HFFc6 (cell line): ENCODE measurements around the gene FCAMR. TPM values are rescaled to one million over a fixed set of nuclear protein-coding genes. Genes with fewer than 3 reads are reported as not detected.
A peak's percentile ranks its signal among the peaks of the same experiment; 100 is the strongest.

ENCODE experiments used
- DNase-seq: peaks from one replicate; pipeline ENCODE4 v3.0.0-alpha.2; 2018
- H3K27ac Mint-ChIP-seq: 2 replicates; pipeline ENCODE4 v1.8.0; 2020; ENCODE audit warnings: mild to moderate bottlenecking, mixed read lengths
- H3K27me3 Mint-ChIP-seq: 2 replicates; pipeline ENCODE4 v1.8.0; 2021; ENCODE audit warnings: mild to moderate bottlenecking, moderate library complexity, mixed read lengths; ENCODE audit not compliant: insufficient read depth
- H3K36me3 Mint-ChIP-seq: 2 replicates; pipeline ENCODE4 v1.8.0; 2021; ENCODE audit warnings: low read depth, mixed read lengths
- H3K4me1 Mint-ChIP-seq: 2 replicates; pipeline ENCODE4 v1.8.0; 2020; ENCODE audit warnings: low read depth, mixed read lengths
- H3K4me3 Mint-ChIP-seq: 2 replicates; pipeline ENCODE4 v1.8.0; 2020; ENCODE audit warnings: mild to moderate bottlenecking, moderate library complexity, mixed read lengths
- H3K9me3 Mint-ChIP-seq: 2 replicates; pipeline ENCODE4 v1.8.0; 2020; ENCODE audit warnings: mild to moderate bottlenecking, mixed read lengths
- CTCF ChIP-seq: fragments of 200-600 bp; sonication (generic); IDR thresholded peaks from 2 replicates; pipeline ENCODE4 v1.5.0; 2021; ENCODE audit warnings: antibody characterized with exemption, mild to moderate bottlenecking
- total RNA-seq, 6 experiments: library from RNA; stranded (reverse); fragmentation: NEBNext Ultra II Directional; extraction: Animal tissue kit (Norgen Biotek cat#: 25700); gene quantifications; 2 replicates in 1 of 6; 3 replicates in 5 of 6; pipeline ENCODE4 v1.2.3, GENCODE V29; 2021

FCAMR gene
- total RNA-seq, 6 experiments from 2014 or later, result not detected

- no peak for TF ChIP-seq CTCF
- H3K4me3 Mint-ChIP-seq, result no peak overlapping the region
- no peak for DNase-seq
- peaks cover 13% of the 10 kb centered on the region for H3K4me1 Mint-ChIP-seq
- H3K9me3 Mint-ChIP-seq, result no peaks in the 10 kb centered on the region
- no peak overlapping the region for H3K27ac Mint-ChIP-seq
- H3K36me3 Mint-ChIP-seq, result no peaks in the 10 kb centered on the region
- peaks cover 11% of the 10 kb centered on the region for H3K27me3 Mint-ChIP-seq
Measured at GRCh38 chr1:206985162-206985749, 15.0 kb upstream of the FCAMR start.

DNA sequence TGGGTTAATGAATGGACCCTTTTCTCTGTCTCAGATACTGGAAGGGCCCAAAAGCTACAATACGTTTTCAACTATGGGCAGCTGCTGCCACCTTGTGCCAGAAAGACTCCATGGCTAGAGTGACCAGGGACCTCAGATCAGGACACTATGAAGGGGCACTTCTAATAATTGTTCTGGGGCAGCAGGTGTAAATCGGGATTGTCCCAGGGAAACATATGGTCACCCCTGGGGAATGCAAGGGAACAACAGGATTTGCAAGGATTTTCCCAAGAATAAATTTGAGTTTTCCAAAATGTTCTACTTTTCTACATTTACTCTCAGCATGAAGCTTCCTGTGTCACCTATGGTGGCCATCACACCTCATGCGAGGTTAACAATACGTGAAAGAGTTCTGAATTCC is 12.0 kb upstream of the FCAMR start:
- TF ChIP-seq CTCF, result peak; percentile 81
- peak; percentile 28 for DNase-seq
- no peaks in the 10 kb centered on the region for H3K36me3 Mint-ChIP-seq
- no peak overlapping the region for H3K27ac Mint-ChIP-seq
- no peak overlapping the region for H3K4me3 Mint-ChIP-seq
- peaks cover 21% of the 10 kb centered on the region for H3K4me1 Mint-ChIP-seq
- peaks cover 8% of the 10 kb centered on the region for H3K27me3 Mint-ChIP-seq
- H3K9me3 Mint-ChIP-seq, result no peaks in the 10 kb centered on the region

DNA sequence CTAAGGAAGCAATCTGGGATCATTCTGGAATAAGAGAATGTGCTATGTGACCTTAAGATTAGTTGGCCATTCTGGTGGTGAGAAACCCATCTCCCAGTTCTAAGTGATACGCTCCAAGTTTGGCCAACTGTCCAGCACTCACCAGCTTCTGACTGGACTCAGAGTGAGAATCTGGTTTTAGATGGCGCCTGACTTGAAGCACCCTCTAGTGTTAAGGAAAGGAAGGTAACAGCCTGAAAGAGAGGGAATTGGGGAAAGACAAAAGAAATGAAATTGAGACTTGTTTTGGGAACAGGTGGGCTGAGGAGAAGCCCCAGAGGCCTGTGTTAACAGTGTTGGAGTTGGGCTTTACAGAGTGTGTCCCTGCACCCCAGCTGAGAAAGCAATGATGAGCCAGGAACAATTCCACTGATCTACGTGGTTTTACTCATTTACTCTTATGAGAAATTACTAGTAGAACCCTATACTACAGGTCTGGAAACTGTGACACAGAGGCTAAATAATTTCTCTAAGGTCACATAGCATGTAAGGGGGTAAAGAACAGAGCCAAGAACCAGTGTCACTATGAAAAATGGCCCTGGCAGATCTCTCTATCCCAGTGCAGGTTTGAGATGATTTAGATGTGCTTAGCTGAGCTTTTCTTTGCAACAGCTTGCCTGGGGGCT is 9.3 kb upstream of the FCAMR start:
- Mint-ChIP-seq H3K4me3 (no peak overlapping the region), H3K27me3 (peaks cover 11% of the 10 kb centered on the region), H3K4me1 (peaks cover 16% of the 10 kb centered on the region), H3K27ac (no peak overlapping the region), H3K9me3 (no peaks in the 10 kb centered on the region), H3K36me3 (no peaks in the 10 kb centered on the region)
- peak; percentile 29 for DNase-seq
- TF ChIP-seq CTCF, result peak; percentile 73

DNA sequence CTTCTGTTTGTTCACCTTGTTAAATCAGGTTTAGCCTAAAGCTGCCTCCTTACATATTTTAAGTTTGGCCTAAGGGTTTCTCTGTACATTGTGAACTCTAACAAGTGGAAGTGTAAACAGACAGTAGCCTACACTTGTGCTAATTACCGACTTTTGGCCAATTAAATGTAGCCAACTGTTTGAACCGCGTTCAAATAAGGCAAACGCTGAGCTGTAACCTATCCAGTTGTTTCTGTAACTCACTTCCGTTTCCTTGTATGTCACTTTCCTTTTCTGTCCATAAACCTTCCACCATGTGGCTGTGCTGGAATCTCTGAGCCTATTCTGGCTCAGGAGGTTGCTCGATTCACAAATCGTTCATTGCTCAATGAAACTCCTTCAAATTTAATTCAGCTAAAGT is 8.0 kb upstream of the FCAMR start:
- no peak for TF ChIP-seq CTCF
- H3K27ac Mint-ChIP-seq, result no peak overlapping the region
- no peaks in the 10 kb centered on the region for H3K9me3 Mint-ChIP-seq
- peaks cover 16% of the 10 kb centered on the region for H3K4me1 Mint-ChIP-seq
- peaks cover 13% of the 10 kb centered on the region for H3K27me3 Mint-ChIP-seq
- H3K36me3 Mint-ChIP-seq, result no peaks in the 10 kb centered on the region
- no peak for DNase-seq
- H3K4me3 Mint-ChIP-seq, result no peak overlapping the region

GRCh38 chr1:206975306-206975705 is 5.0 kb upstream of the FCAMR start:
- Mint-ChIP-seq H3K4me3 (no peak overlapping the region), H3K27me3 (peaks cover 25% of the 10 kb centered on the region), H3K9me3 (no peaks in the 10 kb centered on the region), H3K4me1 (peaks cover 9% of the 10 kb centered on the region), H3K36me3 (no peaks in the 10 kb centered on the region), H3K27ac (no peak overlapping the region)
- no peak for DNase-seq
- no peak for TF ChIP-seq CTCF
